ENCODE results near the gene NPAS2. TPM values are rescaled to one million over a fixed set of nuclear protein-coding genes. Genes with fewer than 3 reads are reported as not detected.

NPAS2 gene
- total RNA-seq, 2 donors from 2014 or later, result 24.2 to 45.8 TPM

DNA sequence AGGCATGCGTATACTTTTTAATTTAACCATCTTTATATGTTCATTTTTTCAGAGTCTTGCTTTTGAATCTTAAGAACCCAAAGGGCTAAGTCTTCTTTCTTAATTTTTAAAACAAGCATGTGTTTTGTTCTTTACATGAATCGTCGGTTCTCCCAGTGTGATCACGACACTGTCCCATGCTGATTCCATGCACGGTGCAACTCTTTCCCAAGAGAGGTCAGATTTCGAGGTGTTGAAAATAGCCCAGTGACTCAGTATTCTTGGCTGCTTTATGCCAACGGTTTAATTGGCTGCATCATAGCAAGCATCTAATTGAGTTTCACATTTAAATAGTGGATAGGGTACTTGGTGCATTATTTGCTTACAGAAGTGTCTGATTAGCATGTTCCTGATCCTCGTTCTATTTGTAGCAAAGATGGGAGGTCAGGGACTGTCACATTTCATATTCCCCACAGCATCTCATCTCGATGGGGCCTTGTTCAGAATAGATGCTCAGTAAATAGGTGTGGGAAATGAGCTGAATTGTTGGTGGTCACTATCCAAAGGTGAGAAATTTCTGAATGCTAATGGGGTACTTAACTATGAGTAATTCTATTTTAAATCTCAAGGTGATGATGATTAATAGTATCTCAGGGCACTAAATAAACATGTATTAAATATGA lies 2.8 kb downstream of the NPAS2 start:
- WGBS, result 53% methylated on average over 9 of the region's 9 CpGs
- TF ChIP-seq POLR2AphosphoS5 (IDR thresholded peaks at IDR 0.05) (peak; percentile 29), POLR2A (IDR thresholded peaks at IDR 0.05) (no peak)
- TF ChIP-seq, protein P1, sequence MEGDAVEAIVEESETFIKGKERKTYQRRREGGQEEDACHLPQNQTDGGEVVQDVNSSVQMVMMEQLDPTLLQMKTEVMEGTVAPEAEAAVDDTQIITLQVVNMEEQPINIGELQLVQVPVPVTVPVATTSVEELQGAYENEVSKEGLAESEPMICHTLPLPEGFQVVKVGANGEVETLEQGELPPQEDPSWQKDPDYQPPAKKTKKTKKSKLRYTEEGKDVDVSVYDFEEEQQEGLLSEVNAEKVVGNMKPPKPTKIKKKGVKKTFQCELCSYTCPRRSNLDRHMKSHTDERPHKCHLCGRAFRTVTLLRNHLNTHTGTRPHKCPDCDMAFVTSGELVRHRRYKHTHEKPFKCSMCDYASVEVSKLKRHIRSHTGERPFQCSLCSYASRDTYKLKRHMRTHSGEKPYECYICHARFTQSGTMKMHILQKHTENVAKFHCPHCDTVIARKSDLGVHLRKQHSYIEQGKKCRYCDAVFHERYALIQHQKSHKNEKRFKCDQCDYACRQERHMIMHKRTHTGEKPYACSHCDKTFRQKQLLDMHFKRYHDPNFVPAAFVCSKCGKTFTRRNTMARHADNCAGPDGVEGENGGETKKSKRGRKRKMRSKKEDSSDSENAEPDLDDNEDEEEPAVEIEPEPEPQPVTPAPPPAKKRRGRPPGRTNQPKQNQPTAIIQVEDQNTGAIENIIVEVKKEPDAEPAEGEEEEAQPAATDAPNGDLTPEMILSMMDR (IDR thresholded peaks at IDR 0.05), result no peak
- Histone ChIP-seq H3K9me3 (no peaks in the 10 kb centered on the region), H3K4me1 (replicated peaks) (no peaks in the 10 kb centered on the region), H3K27ac (peak overlapping the region in 1 of 2 donors; percentile 6), H3K36me3 (no peaks in the 10 kb centered on the region), H3K4me3 (no peak overlapping the region), H3K27me3 (replicated peaks; ENCODE audit: insufficient read depth) (no peaks in the 10 kb centered on the region)
- no peak for DNase-seq (ENCODE audit: low spot score)
- intact Hi-C loops (cut with DNase I), result loop anchor here (5.0 kb wide), 1 partner anchor 160 kb away; no protein-coding TSS in a partner anchor

DNA sequence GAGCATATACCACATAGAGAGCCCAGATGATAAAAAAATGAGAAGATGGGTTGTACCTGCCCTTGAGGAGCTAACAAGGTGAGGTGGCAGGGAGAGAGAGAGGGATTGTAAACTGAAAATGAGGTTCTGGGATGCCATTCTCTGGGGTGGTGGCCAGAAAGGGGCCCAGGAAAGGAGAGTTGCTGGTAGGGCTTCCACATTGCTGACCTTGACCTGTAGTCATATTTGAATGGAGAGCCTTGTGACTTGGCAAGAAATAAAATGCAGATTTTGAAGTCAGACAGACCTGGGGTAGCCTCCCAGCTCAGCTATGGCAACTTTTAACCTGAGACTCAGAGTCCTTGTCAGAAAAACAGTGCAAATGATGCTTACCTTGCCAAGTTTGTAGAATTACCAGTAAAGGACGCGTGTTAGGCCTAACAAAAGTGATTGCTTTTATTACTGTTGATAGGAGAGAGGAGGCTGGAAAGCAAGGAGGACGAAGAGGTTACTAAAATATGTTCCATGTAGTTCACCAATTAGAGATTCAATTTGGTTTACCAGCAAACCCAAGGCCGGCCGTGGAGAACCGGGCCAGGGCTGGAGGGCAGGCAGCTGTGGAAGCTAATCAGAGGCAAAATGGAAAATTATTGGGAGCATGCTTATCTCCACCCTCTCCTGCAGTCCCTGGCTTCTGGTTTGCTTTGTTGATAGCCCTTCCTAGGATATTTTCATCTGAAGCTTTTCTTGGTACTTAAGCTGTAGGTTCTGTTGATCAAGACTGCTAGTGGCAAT lies 3.9 kb downstream of the NPAS2 start:
- no peaks in the 10 kb centered on the region for H3K4me1 ChIP-seq (replicated peaks)
- intact Hi-C loops (cut with DNase I), result loop anchor here (5.0 kb wide), 1 partner anchor 158 kb away; no protein-coding TSS in a partner anchor

DNA sequence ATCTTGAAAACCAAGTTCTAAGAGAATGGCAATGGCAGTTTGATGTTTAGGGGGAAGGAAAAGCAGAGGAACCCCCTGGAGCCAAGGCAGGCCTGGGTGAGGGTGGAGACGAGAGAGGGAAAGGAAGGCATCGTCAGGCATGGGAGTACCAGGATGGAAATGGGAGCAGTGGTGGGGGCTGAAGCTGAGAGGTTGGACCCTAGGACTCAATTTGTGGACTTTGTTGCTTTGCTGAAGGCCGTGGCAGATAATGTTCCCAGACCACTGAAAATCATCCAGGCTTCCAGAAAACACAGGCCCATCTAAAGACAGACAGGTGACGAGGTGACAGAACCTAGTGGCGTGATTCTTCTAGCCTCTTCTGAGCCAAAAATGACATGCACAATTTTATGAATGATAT lies 4.9 kb downstream of the NPAS2 start:
- intact Hi-C loops (cut with DNase I), result loop anchor here (5.0 kb wide), 1 partner anchor 157 kb away; no protein-coding TSS in a partner anchor
- Histone ChIP-seq H3K27ac (no peak overlapping the region), H3K4me3 (no peak overlapping the region), H3K27me3 (replicated peaks; ENCODE audit: insufficient read depth) (no peaks in the 10 kb centered on the region), H3K9me3 (no peaks in the 10 kb centered on the region), H3K36me3 (no peaks in the 10 kb centered on the region), H3K4me1 (replicated peaks) (no peaks in the 10 kb centered on the region)
- DNase-seq (ENCODE audit: low spot score), result no peak
- WGBS, result 93% methylated on average over 5 of the region's 5 CpGs
- no peak for TF ChIP-seq POLR2A (IDR thresholded peaks at IDR 0.05)
- TF ChIP-seq, protein P1 (IDR thresholded peaks at IDR 0.05), result no peak
- TF ChIP-seq POLR2AphosphoS5 (IDR thresholded peaks at IDR 0.05), result no peak

More for the DNA sequence above, 3.9 kb downstream of the NPAS2 start:
- Histone ChIP-seq H3K27me3 (replicated peaks; ENCODE audit: insufficient read depth) (no peaks in the 10 kb centered on the region), H3K9me3 (no peaks in the 10 kb centered on the region), H3K4me3 (no peak overlapping the region), H3K36me3 (no peaks in the 10 kb centered on the region), H3K27ac (no peak overlapping the region)
- TF ChIP-seq, protein P1 (IDR thresholded peaks at IDR 0.05), result no peak
- no peak for TF ChIP-seq POLR2A (IDR thresholded peaks at IDR 0.05)
- TF ChIP-seq POLR2AphosphoS5 (IDR thresholded peaks at IDR 0.05), result no peak
- WGBS, result 93% methylated on average over 6 of the region's 6 CpGs
- no peak for DNase-seq (ENCODE audit: low spot score)

DNA sequence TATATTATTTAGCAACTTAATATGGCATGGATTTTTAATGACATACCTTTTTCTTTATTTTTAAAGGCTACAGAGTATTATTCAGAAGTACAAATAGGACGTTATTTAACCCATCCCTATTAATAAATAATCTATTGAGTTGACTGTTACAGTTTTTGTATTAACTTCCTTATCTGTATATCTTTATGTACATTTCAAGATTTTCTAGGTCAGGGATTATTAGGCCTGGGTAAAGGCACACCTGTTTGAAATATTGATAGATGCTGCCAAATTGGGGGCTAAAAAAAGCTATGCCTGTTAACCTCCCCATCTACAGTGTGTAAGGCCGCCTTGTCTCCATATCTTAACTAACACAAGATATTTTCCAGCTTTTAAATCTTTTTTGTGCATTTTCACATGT lies 6.6 kb downstream of the NPAS2 start:
- H3K4me1 ChIP-seq (replicated peaks), result no peaks in the 10 kb centered on the region
- H3K27me3 ChIP-seq (replicated peaks; ENCODE audit: insufficient read depth), result no peaks in the 10 kb centered on the region
- H3K4me3 ChIP-seq, result no peak overlapping the region
- H3K9me3 ChIP-seq, result no peaks in the 10 kb centered on the region
- DNase-seq (ENCODE audit: low spot score), result no peak
- WGBS, result 68% methylated on average over 2 of the region's 2 CpGs
- no peak overlapping the region for H3K27ac ChIP-seq
- TF ChIP-seq POLR2A (IDR thresholded peaks at IDR 0.05), result no peak
- TF ChIP-seq, protein P1 (IDR thresholded peaks at IDR 0.05), result no peak
- no peak for TF ChIP-seq POLR2AphosphoS5 (IDR thresholded peaks at IDR 0.05)
- no peaks in the 10 kb centered on the region for H3K36me3 ChIP-seq
- intact Hi-C loops (cut with DNase I), result no loop called here
